Measurements from ENCODE around the gene FAM222A.
A peak's percentile ranks its signal among the peaks of the same experiment; 100 is the strongest.

The FAM222A gene

DNA sequence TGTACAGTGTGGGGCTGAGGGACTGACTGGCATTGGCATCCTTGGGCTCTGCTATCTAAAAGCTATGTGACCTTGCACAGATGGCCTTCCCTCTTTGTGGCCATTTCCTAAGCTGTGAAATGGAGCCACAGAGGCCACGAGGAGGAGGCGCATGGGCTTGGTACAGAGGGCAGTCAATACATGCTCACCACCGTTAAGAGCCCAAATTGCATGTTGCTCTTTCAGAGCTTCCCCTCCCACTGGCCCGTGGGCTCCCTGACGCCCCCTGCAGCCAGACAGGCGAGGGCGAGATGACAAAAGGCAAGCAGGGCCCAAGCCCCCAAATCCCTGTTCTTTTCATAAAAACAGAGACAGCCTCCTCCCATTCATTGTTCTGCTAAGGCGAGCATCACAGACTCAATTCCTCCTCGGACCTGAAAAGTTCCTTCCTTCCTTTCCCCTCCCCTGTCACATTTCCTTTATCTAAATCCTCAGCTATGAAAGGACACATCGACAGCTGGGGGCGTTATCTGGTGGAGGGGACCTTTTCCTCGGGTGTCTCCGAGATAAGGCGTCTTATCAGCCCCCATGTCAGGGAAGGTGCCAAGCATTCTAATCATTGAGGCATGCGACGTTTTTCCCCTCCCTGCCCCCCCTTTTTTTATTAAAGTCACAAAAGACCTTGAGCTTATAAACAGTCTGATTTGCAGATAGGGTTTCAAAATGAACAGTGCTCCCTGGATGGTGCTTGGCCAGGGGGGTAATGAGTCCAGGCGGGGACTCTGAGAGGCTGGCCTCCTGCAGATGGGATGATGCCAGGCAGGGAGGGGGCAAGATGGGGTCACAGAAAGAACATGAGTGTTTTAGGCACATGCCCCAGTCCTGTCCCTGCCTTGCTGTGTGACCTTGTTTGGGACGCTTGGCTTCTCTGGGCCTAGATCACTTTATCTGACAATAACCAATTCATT is 26.4 kb downstream of the FAM222A start:
- no peak for DNase-seq

DNA sequence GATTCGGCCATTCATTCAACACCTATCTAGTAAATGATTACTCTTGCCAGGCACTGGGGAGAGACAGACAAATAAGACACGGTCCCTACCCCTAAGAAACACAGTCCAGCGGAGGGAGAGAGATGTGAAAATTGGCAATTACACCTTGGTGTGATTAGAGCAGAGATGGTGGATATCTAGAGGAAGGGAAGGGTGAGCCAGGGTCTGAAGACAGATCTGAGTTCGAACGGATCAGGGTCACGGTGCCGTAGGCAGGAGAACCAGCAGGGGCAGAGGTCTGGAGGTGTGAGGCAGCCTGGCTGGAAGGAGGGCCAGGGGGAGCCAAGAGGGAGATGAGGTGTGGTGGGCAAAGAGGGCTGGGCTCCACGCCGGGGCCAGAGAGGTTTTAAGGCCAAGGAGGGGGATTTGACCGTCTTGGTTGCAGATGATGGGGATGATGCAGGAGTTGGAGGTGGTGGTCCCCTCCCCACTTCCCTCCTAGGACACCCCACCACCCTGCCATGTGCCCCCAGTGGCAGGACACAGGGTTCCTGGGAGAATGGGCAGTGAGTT is 27.1 kb downstream of the FAM222A start:
- DNase-seq = no peak

DNA sequence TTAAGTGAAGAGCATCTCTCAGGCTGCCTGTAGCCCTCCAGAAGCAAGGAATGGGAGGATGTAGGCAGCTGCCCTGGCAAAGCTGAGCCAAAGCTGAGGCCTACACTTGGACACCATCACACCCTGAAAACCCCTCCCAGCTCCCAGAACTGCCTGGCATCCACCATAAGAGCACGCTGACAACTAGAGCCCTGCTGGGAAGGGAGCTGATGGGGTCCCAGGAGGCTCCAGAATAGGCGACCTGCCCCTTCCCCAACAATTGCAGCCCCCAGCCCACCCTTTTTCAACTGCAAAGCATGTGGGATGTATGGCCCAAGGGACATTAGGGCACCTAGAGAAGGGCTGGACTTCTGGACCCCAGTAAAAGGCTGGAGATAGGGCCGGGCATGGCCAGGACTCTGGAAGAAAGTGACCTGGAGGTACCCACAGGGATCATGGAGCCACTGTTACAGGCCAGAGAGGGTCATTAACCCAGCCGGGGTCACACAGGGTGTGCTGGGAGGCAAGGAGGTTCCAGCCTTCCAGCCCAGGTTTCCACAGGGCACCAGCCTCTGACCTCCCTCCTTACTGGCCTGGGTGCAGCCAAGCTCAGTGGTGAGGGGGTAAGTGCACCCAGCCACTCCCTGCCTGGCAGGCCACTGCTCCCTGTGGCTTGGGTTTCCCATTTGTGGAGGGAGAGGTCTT is 27.8 kb downstream of the FAM222A start:
- no peak for DNase-seq

DNA sequence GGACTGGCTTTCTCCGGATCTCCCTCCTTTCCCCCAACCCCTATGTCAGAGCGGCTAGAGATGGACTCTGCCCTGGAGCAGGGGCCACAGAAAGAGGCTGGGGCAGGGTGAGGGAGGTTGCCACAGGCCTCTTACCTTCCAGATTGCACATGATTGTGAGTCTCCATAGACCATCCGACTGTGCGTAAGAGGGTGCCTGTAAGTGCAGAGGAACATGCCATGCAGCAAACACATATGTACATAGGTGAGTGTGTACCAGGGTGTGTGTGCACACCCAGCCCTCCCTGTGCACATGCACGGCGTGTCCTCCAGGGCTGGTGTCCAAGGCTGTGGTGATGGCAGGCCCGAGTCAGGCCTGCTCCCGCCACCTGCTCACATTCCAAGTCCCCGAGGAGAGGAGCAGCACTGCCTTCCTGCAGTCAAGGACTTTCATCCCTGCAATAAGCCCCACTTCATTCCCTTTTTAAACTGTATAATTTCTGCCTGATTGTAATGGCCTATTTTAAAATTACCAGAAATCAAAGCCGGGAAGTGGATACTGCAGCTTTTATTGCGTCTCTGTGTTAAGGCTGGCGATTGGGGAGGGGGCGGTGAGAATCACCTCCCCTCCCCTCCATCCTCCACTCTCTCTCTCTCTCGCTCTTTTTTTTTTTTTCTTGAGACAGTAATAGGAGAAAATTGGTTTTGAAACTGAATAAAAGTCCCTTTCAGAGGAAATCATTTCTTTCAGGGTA is 28.5 kb downstream of the FAM222A start:
- DNase-seq = no peak

DNA sequence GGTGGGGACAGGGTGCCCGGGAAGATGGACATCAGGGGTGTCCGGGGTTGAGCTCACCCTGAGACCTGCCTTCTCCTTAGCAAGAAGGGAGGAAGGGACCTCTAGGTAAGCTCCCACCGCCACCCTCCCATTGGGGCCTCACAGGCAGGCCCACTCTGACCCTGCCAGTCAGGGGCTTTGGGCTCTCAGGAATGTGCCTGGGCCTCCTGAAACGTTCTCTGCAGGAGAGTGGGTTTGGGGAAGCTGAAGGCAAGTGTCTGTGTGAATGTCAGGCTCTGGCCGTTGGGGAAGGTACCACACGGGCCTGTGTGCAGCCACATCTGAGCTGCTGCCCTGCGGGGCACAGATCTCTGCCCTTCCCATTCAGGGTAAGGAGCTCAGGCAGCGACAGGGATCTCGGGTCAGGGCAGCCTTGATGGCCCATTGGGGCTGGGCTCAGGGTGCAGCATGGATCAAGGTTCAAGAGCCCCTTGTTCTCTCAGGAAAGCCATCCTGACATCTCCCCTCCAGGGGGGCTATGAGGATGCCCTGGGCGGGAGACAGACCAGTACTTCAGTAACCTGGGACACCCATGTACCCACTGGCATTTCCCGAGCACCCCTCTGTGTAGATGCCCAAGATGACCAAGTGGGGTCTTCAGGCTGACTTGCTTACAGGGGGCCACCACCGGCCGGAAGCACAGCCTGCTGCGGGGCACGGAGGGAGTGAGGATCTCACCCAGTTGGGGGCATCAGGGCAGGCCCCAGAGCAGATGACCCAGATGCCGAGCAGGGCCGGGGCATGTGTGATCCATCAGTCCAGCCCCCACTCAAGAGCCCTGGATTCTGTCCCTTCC is 29.7 kb downstream of the FAM222A start:
- DNase-seq = no peak

DNA sequence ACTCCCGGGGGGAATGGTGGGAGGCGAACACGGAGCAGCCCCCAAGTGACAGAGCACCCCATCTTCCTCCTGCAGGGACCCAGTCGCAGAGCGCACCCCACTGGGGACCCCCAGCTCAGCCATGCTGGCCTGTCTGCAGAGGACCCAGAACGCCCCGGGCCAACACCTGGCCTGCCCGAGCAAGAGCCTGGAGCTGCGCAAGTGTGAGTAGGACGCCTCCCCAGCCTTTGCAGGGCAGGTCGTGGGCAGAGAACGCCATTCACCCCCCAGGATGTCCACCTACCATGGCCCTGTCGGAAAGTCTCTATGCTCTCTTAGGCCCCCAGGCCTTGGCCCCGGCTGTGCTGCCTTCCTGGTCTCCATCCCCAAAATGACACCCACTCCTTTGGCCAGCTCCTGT is 30.4 kb downstream of the FAM222A start:
- peak in 1 of 5 donors; percentile 6 for DNase-seq

DNA sequence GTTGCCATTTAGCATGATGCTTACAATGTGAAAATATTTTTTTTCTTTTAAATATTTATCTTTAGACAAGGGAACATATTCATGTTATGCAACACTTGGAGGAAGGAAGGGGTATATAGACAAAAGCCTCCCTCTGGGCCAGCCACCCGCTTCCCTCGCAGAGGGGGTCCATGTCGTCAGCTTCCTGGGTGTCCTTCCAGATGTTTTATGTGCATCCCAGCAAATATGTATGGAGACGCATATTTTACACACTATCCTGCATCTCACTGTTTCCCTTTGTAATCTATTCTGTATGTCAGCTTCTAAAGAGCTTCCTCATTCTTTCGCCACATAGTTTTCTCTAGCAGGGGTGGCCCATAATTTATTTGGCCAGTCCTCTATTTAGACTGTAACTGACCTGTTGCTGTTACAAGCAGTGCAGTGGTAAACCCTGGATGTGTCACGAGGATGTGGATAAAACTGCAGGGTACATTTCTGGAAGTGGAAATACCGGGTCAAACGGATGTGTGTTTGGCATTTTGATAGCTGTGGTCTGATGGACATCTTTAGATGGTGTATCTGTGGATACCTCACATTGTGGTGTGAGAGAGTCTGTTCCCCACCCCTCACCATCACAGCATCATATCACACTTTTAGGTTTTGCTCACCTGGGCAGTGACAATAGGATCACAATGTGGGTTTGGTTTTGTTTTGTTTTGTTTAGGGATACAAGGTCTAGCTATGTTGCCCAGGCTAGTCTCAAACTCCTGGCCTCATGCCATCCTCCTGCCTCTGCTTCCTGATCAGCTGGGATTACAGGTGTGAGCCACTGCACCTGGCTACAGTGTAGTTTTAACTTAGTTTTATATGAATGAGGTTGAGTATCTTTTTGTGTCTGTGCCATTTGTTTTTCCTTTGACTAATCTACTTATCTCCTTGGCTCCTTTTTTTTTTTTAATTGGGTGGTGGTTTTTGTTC is 31.6 kb downstream of the FAM222A start:
- DNase-seq = peak in 1 of 5 donors; percentile 1

DNA sequence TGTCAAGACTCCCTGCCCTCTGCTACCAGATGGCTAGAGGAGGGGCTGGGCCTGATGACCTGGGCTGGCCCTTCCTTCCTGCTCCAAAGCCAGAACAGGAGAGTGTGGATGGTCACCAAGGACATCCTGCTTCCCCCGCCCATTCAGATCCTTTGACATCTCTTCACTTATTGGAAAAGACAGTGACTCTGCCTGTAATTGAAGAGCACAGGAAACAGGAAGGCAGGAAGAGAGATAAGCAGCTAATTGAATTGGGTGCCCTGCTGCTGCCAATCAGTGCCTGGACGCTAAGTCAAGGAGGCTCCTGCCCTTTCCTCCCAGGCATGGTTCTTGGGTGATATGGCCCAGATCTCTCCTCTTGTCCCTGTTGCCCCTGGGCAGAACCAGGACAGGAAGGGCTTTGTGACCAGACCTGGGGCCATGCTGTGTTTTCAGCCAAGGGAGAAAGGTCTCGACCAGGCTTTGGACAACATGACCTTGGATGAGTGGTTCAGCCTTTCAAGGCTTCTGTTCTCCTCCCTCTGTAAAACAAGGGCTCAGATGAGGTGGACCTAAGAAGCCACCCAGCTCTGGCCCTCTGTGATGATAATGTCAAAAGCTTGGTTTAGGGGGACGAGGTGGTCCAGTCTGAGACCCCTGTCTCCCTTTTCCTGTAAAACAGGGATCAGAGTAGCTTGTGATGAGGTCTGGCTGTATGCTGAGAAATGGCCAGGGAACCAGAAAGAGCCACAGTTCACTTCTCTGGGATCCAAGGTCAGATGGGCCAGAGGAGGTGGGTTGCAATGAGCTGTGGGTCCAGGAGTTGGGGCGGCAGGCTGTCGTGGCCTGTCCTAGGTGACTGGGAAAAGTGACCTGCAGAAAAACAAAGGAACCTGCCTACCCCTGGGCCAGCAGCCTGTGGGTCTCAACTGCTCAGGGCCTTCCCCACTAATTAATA is 38.8 kb downstream of the FAM222A start:
- no peak for DNase-seq

DNA sequence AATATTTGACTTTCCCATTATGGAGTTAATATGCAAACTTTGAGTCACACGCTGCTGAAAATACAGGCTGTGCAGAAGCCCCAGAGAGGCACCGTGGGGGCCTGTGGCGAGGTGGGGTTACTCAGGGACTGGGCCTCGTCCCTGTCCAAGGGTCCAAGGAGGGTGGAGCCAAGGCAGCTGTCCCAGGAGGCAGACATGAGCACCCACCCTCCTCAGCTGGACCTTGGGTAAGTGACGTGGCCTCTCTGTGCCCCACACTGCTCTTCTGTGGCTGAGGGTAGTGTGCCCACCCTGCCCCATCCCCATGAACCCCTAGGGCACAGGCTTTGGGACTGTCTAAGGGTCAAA is 39.4 kb downstream of the FAM222A start:
- DNase-seq = peak in 1 of 5 donors; percentile 4

DNA sequence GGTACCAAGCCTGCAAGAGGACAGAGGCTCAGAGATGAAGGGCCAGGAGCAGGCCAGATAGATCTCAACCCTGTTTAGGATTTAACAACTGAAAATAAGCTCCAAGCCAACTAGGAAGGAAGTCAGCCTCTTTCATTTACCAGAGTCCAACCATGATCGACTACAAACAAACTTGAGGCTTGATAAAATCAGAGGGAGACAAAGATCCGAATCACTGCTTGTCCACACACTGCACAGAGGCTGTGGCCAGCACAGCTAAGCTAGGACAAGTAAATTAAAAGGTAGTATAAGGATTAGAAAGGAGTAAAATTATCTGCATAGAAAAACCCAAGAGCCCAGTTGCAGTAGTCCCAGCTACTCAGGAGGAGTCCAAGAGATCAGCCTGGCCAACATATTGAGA is 40.3 kb downstream of the FAM222A start:
- DNase-seq = no peak

DNA sequence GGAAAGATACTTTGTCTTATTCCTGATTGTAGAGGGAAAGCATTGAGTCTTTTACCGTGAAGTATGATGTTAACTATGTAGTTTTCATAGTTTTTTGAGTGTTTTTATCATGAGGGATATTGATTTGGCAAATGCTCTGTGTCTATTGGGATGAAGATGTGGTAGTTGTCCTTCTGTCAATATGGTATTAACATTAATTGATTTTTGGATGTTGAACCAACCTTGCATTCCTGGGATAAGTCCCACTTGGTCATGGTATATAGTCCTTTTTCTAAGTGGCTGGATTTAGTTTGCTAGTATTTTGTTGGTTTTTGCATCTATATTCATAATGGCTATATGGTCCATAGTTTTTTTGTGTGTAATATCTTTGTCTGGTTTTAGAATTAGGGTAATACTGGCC is 42.8 kb downstream of the FAM222A start:
- DNase-seq = no peak

DNA sequence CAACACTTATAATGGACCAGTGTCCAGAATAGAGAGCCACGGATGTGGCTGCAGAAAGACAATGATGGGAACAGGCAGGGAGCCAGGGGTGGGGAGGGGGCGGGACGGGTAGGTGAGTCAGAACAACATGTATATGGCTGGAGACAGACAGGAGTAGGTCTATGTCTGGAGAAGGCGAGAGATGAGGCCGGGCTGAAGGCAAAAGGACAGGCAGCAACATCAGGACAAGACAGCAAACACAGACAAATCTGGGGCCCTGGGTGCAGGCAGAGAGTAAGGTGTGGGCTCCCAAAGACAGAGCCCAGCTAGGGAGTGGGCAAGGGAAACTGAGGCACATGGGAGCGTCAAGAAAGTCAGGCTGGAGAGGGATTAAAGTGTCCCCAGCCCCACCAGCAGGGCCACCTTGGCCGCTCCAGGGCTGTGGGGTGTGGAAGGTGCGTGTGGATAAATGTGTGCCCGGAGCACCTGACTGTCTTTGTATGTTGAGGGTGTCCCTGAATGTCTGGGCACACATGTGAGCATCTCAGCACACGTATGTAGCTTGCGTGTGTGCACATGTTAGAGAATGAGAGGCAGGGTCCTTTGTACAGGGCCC is 44.1 kb downstream of the FAM222A start:
- no peak for DNase-seq

DNA sequence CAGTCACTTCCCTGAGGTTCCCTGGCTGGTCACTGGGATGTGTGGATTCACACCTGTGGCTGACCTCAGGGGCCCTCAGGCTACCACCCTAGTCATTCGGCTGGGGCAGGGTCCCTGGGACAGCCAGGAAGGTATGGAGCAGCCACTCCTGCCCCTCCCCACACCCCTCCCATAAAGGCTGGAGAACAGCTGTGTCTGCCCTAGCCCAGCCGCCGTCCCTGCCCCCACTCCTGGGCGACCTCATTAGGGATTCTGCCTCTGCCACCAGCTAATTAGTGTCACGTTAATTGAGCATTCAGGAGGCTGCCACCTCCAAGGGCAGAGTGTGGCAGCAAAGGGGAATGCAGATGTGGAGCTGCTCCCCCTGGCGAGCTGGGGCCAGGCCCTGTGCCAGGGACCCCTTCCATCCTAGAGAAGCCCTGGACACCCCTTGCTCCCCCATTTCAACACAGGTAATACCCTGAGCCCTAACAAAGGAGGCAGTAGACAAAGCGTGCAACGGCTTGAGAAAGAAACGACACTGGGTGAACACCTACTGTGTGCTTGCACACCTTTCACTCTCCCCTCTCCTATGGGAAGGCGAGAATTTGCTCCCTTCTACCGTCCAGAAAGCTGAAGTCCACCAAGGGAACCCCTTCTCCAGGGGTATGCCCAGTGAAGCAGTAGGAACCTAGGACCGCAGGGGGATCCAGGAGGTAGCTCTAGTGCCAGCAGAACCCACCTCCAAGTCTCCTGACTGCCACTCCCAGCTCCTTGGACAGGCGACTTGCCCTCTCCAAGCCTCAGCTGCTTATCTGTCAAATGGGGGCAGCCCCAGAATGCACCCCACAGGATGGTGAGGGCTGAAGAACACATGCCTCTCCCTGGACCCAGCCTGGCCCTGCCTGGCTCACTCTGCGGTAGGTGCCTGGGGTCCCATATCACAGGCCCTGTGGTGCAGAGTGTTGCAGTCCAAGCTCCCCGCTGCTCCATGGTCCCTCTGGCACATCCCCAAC is 45.1 kb downstream of the FAM222A start:
- DNase-seq = no peak

DNA sequence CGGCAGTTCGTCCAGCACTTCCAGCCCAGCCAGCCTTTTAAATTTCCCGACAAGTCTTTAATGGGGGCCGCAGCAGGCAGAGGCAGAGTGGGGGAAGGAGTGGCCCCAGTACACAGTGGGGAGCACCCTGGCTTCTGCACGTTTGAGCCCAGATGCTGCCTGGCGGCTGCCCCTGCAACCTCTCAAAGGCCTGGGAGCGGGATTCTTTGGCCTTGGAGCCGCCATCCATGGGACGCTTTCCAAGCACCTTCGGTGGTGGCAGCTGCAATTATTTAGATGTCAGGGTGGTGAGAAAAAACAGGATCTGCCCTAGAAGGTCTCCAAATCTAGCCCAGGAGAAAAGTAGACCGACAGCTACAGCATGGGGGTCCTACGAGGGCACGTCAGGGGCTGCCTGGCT is 46.0 kb downstream of the FAM222A start:
- no peak for DNase-seq

DNA sequence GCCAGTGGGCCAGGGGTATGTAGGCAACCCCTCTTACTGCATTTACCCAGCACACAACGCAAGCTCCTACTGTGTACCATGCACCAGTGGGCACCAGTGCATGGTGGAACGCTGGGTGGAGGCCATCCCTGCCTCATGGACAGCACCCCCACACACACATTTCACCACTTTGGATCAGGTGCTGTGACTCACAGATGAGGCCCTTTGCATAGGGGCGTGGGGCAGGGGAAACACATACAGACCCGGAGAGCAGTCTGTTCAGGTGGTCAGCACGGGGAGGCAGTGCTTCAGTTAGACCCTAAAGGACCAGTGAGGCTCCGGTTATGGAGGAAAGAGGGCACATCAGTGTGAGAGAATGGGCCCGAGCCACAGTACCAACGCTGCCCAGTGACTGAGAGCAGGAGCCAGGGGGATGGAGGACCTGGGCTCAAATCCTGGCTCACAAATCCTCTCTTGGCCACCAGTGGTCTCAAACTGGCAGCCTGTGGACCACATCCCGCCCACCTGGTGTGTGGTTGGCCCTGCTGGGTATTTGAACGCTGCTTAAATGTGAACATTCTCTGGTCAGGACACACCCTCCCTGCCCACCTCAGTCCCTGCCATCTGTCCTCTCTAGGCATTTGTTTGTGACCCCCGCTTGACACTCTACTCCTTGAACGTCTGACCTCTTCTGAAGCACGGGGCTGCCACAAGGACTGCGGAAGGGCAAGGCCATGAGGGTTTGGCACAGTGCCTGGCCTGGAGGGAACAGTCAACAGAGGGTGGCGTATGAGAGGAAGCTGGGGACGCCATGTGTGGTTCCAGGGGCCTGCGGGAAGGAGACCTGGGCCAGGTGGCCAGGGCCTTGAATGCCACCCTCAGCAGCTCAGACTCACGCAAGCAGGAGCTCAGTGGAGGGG is 46.7 kb downstream of the FAM222A start:
- no peak for DNase-seq

DNA sequence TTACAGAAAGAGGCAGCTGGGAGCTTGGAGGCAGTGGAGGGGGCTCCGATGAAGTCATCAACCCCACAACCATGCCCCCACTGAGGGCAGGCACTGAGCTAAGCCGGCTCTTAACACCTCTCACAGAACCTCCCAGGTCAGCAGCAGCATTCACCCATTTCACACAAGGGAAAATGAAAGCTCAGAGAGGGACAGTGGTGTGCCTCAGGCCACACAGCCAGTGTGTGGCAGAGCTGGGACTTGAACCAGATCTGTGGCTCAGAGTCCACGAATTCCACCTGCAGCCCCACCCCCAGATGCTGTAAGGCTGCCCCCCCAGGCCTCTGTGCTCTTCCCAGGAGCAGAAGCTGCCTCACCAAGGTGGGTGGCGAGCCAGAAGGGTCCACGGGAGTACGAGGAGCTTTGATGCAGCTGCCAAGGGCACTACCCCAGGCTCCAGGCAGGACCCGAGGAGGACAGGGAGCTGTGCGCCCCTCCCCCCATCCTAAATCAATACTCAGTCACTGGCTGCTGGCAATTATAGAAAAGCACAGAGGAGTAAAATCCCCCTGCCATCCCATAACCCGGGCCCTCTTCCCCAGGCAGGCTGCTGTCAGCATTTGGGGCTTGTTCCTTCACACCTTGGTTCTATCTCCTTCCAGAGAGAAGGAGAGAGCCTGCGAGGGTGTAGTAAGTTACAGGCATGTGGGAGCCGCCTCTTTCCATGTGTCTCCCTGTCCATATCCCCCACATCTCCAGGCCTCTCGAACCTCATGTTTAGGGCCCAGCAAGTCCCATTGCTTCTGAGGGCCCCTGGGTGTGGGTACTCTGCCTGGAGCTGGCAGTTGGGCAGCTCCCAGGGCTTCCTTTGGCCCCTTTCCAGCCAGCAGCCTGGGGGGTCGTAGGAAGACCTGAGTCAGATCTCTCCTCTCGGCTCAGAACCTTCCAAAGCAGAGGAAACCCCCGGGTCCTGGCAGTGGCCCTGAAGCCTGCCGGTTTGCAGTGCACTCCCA is 47.6 kb downstream of the FAM222A start:
- DNase-seq = no peak
